ENCODE data around the gene CTU1.

CTU1 gene

DNA sequence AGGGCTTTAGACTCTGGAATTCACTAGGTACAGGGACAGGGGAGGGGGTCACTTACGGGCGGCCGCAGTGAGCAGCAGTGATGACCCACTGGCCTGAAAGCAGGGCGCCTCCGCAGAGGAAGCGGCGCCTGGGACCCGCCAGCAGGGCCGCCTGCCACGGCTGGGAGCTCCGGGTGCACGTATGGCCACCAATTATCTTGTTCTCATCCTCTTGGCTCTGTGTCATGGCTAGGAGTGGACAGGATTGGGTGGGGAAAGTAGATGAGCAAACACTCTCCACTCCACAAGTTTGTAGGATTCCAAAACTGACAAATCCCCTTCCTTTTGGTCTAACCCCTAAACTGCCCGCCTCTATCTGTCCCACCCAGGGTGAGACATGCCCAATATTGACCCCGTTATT lies 26.7 kb downstream of the CTU1 start:
- DNase-seq, result no peak

GRCh38 chr19:51079481-51080110 lies 28.6 kb downstream of the CTU1 start:
- no peak for DNase-seq

GRCh38 chr19:51078731-51079130 lies 29.5 kb downstream of the CTU1 start:
- DNase-seq, result no peak

DNA sequence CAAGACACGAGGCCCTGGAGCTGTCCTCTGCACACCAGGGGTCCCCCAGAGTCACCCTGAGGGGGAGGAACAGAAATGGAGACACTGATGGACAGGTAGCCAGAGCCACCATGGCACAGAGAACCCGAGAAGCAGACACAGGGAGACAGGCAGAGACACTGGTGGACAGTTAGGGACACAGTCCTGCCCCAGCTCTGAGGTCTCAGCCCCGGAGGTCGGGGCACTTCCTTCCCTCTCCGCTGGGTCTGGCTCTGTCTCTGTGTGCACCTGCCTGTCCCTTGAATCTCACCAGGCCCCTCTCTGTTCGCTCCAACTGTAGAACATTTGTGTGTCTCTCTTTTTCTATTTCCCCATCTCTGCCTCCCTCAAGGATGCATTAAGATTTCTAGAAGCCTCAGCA lies 30.1 kb downstream of the CTU1 start:
- DNase-seq, result no peak

GRCh38 chr19:51076631-51077213 lies 31.5 kb downstream of the CTU1 start:
- no peak for DNase-seq

- DNase-seq, result no peak
Measured at GRCh38 chr19:51075998-51076397, 32.2 kb downstream of the CTU1 start.

- no peak for DNase-seq
Measured at GRCh38 chr19:51071095-51071405, 37.2 kb downstream of the CTU1 start.

DNA sequence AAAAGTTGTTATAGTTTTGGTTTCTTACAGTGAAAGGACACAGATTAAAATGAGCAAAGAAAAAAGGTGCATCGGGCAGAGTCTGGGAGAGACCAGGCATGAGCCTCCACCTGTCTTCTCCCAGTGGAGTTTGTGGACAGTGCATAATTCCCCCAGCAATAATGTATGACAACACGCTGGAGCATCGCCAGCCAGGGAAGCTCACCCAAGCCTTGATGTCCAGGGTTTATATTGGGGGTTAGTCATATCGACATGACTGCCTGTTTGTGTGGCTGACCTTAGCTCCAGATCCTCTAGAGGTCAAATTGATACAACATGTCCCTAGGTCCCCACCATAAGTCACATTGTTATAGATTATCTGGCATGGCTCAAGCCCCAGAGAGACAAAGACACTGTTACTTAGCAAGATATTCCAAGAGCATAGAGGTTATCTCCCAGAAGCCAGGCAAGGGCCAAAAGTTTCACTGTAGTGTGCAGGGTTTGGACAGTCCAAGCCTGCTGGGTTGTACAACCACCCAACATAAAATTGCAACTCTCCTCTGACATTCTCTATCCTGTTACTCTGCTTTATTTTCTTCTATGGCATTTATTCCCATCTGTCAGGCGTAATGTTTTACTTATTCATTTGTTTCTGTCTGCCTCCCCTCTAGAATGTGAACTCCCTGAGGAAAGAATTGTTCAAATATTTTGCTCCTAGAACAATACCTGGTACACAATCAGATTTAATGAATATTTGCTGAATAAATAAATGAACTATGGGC lies 37.7 kb downstream of the CTU1 start:
- no peak for DNase-seq

DNA sequence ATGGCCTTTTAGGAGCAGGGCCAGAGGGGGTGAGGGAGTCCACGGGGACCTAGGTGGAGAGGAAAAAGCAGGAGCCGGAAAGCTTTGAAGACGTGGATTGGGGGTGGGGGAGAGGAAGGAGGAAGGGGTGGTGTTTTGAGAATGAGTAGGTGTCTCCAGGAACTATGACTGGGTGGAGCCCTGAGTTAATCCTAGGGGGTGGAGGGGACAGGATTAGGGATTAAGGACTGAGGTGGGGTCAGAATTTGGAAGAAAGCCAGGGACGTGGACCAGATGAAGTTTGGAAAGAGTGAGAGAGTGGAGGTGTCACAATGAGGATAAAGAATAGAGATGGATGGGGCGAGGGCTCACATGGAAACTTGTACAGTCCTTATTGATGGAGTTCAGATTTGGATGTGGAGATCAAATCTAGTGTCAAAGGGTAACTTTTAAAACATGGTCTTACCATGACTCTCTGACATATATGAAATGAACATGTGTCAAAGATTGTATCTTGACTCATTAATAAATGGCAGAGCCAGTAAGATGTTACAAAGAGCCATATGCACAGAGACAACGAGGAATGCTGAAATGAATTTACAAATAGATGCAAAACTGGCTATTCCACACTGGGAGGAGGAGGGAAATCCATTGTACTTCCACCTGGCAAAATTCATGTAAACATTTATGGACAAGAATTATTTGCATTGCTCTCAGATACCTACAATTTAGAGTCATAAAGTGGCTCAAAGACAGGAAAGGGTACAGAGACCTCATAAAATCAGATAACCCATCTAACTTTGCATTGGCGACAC lies 41.6 kb downstream of the CTU1 start:
- DNase-seq, result peak; percentile 4

GRCh38 chr19:51065221-51065960 lies 42.8 kb downstream of the CTU1 start:
- no peak for DNase-seq

DNA sequence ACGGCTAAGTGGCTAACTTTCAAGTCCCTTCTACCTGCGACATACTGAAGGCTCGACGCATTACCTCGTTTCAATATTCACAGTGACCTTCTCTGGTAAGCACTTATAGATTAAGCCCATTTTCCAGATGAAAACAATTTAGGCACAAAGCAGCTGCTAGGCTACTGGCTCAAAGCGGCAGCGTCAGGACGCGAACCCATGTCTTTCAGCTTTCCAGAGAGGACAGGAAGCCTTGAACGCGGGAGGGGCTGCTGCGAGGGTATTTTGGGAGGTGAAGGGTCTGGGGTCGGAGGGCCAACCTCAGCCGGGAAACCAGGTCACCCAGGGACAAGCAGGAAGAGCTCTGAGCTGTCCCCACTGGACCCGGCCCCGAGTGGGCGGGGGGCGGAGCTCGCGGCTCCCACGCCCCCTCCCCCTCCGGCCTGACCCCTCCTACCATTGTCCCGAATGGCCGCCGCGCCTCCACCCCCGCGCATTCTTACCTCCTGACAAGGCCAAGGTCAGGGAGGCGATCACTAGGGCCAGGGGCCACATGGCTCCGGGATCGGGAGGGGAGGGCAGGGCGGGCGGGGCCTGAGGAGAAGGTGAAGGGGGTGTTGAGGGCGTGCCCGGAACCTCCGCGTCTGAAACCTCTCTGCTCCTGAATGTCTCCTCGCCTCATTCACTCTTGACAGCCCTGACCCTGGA lies 43.5 kb downstream of the CTU1 start, which contains the start of gene KLK13:
Gene KLK13, minus strand, starts transcription at position 559 of the 687 bp plus-strand sequence. Its CDS starts 25 bp downstream, at position 534.
- DNase-seq, result no peak

DNA sequence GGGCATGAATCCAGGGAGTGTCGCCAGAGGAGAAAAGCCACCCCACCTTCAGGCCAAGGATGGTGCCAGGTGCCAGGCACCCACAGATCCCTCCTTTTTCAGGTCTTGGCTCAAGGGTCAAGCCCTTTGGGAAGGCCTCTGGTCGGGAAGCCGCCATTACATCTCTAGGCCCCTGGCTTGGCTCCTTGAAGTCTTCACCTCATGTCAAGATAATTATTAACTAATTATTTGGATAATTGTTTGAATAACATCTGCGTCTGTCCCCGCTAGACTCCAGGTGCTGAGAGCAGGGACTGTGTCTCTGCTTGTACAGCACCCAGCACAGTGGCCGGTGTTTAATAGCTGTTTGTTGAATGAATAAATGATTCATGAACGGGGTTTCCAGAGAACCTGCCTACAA lies 44.5 kb downstream of the CTU1 start:
- no peak for DNase-seq

DNA sequence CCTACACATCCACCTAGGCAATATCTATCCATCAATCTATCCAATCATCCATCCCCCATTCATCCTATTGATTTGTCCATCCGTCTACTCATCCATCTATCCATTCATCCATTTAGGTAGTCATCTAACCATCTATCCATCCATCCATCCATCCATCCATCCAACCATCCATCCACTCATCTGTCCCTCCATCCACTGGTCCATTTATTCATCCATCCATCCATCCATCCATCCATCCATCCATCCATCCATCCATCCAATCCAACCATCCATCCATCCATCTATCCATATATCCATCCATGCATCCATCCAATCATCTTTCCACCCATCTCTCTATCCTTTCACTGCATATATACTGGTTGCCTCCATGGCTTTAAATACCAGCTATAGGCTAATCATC lies 47.2 kb downstream of the CTU1 start:
- no peak for DNase-seq

- no peak for DNase-seq
Measured at GRCh38 chr19:51060336-51060735, 47.9 kb downstream of the CTU1 start.

DNA sequence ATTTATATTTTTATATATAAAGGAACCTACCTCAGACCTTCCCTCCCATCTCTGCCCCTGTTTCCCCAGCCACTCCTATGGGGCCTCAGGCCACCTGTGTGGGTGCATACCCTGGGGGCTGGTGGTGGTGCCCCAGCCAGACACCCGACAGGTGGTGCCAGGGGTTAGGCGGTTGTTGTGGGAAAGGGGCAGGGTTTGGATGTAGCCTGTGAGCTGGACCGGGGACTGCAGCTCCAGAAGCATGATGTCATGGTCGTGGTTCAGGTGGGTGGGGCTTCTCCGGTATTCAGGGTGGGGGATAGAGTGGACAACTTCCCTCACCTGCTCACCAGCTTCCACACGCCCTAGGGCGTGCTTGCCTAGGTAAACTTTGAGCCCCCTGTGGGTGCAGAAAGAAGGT lies 48.5 kb downstream of the CTU1 start:
- no peak for DNase-seq

DNA sequence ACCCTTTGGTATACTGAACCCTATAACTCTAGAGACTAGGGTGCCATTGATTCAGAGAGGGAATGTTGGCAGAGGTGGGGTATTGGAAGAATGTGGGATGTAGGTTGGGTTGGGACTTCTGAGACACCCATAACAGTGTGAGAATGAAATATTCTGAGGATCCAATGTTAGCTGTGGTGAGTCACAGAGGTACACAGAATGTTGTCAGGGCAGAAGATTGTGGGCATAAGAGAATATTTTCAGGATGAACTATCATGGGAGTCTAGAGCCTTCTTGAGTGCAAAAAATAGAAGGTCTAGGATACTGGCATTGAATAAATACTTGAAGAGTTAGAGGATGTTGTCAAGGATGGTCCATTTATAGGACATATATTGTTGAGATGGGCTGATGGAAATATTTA lies 52.3 kb downstream of the CTU1 start:
- no peak for DNase-seq
